ENCODE measurements around the gene GP9. TPM values are rescaled to one million over a fixed set of nuclear protein-coding genes. Genes with fewer than 3 reads are reported as not detected.
A peak's percentile ranks its signal among the peaks of the same experiment; 100 is the strongest.

The GP9 gene
- total RNA-seq, 4 donors from 2014 or later: 0.50 TPM; not detected in 3

GRCh38 chr3:129018751-129019150 lies 41.8 kb upstream of the GP9 start:
- H3K27ac ChIP-seq (replicated peaks in 1 of 4): peak overlapping the region in 1 of 4 donors; percentile 15
- 83% methylated on average over 9 of the region's 9 CpGs for WGBS
- no peak for DNase-seq (ENCODE audit: extremely low spot score)
- intact Hi-C loops (cut with DNase I): no loop called here
- no peaks in the 10 kb centered on the region for H3K27me3 ChIP-seq
- H3K36me3 ChIP-seq: no peaks in the 10 kb centered on the region
- peaks cover 38 to 65% (median 55%) of the 10 kb centered on the region in 4 donors for H3K4me1 ChIP-seq
- H3K9me3 ChIP-seq: no peaks in the 10 kb centered on the region
- TF ChIP-seq POLR2A (IDR thresholded peaks at IDR 0.05; ENCODE audit: low read depth) (no peak), EP300 (IDR thresholded peaks at IDR 0.05) (no peak), CTCF (IDR thresholded peaks at IDR 0.05) (no peak), POLR2AphosphoS5 (IDR thresholded peaks at IDR 0.05) (no peak)
- no peak overlapping the region for H3K4me3 ChIP-seq

DNA sequence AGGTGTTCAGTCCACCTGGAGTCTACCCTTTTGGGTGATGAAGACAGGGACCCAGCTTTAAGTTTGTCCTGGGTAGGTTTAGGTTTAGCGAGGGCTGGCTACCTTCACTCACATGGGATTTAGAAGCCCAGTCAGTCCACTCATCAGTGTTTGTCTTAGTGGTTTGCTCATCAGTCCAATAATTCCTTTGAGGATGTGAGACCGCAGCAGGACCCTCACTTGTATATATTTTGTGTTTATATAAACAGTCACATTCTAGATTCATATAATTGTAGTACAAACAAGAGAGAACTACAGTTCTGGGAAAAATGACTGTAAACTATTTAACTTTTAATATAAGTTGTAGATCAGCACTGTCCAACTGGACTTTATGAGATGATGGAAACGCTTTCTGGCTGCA lies 41.3 kb upstream of the GP9 start:
- TF ChIP-seq CTCF (IDR thresholded peaks at IDR 0.05): no peak
- TF ChIP-seq POLR2A (IDR thresholded peaks at IDR 0.05; ENCODE audit: low read depth): no peak
- TF ChIP-seq POLR2AphosphoS5 (IDR thresholded peaks at IDR 0.05): no peak
- TF ChIP-seq EP300 (IDR thresholded peaks at IDR 0.05): no peak
- 91% methylated on average over 3 of the region's 3 CpGs for WGBS
- Histone ChIP-seq H3K9me3 (no peaks in the 10 kb centered on the region), H3K36me3 (no peaks in the 10 kb centered on the region), H3K27ac (replicated peaks in 1 of 4) (peak overlapping the region in 1 of 4 donors; percentile 15), H3K27me3 (no peaks in the 10 kb centered on the region), H3K4me3 (no peak overlapping the region), H3K4me1 (peaks cover 38 to 70% (median 54%) of the 10 kb centered on the region in 4 donors)
- no peak for DNase-seq (ENCODE audit: extremely low spot score)
- intact Hi-C loops (cut with DNase I): no loop called here

GRCh38 chr3:129020691-129021090 lies 39.9 kb upstream of the GP9 start:
- Histone ChIP-seq H3K4me3 (no peak overlapping the region), H3K27ac (replicated peaks in 1 of 4) (peak overlapping the region in 3 of 4 donors; percentile 6 to 59 (median 7)), H3K4me1 (peaks cover 40 to 70% (median 53%) of the 10 kb centered on the region in 4 donors), H3K36me3 (no peaks in the 10 kb centered on the region), H3K27me3 (no peaks in the 10 kb centered on the region), H3K9me3 (no peaks in the 10 kb centered on the region)
- TF ChIP-seq EP300 (IDR thresholded peaks at IDR 0.05) (no peak), CTCF (IDR thresholded peaks at IDR 0.05) (no peak), POLR2A (IDR thresholded peaks at IDR 0.05; ENCODE audit: low read depth) (no peak), POLR2AphosphoS5 (IDR thresholded peaks at IDR 0.05) (no peak)
- no peak for DNase-seq (ENCODE audit: extremely low spot score)
- 70% methylated on average over 2 of the region's 5 CpGs for WGBS
- intact Hi-C loops (cut with DNase I): no loop called here

DNA sequence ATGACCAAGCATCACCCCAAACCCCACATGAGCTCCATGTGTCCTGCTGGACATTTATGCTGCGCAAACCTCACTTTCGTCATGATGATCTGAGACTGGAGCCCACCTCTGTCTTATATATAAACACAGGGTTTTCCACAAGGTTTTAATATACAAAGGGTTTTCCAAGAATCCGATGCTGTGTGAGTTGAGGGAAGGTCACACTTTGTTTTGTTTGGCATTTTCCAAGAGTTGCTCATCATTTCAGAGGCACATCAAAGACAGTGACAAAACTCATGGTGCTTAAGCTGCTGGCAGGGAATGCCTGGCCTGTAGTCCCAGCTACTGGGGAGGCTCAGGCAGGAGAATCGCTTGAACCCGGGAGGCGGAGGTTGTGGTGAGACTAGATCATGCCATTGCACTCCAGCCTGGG lies 39.4 kb upstream of the GP9 start:
- no peak for DNase-seq (ENCODE audit: extremely low spot score)
- no peak for TF ChIP-seq CTCF (IDR thresholded peaks at IDR 0.05)
- Histone ChIP-seq H3K9me3 (no peaks in the 10 kb centered on the region), H3K27ac (replicated peaks in 1 of 4) (peak overlapping the region in 2 of 4 donors; percentile 6 to 59), H3K27me3 (no peaks in the 10 kb centered on the region), H3K4me3 (no peak overlapping the region), H3K4me1 (peaks cover 40 to 70% (median 53%) of the 10 kb centered on the region in 4 donors), H3K36me3 (no peaks in the 10 kb centered on the region)
- WGBS: 64% methylated on average over 5 of the region's 6 CpGs
- intact Hi-C loops (cut with DNase I): no loop called here
